Measurements from ENCODE around the gene STPG4. TPM values are rescaled to one million over a fixed set of nuclear protein-coding genes. Genes with fewer than 3 reads are reported as not detected.

STPG4 gene
- total RNA-seq, 4 donors from 2014 or later, result 0.46 to 1.2 (median 0.63) TPM; not detected in 1

DNA sequence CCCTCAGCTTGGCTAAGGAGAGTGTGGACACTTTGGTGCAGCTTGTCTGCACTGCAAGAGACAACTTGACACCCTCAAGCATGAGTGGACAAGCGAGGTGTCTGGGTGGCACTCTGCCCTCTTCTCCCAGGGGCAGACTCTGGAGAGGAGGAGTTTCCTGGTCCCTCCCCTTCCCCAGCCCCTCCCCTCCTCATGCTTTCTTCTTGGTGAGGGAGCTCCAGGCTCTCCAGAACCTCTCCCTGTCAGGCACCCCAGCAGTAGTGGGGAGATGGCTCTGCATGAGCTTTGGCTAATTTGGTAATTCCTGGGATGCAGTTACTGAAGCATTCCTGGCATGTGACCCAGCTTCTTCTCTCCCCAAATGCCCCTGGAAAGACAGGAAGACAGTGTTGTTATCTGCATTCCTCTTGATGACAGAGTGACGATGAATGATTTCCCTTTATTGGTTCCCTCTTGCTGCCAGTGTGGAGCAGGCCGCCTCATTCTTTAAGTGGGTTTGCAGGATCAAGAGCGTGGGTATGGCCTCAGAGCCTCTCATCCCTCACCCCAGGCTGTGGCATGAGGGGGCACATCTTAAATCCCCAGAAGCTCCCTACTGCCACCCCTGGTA, 89.2 kb downstream of the STPG4 start:
- TF ChIP-seq, protein P1, sequence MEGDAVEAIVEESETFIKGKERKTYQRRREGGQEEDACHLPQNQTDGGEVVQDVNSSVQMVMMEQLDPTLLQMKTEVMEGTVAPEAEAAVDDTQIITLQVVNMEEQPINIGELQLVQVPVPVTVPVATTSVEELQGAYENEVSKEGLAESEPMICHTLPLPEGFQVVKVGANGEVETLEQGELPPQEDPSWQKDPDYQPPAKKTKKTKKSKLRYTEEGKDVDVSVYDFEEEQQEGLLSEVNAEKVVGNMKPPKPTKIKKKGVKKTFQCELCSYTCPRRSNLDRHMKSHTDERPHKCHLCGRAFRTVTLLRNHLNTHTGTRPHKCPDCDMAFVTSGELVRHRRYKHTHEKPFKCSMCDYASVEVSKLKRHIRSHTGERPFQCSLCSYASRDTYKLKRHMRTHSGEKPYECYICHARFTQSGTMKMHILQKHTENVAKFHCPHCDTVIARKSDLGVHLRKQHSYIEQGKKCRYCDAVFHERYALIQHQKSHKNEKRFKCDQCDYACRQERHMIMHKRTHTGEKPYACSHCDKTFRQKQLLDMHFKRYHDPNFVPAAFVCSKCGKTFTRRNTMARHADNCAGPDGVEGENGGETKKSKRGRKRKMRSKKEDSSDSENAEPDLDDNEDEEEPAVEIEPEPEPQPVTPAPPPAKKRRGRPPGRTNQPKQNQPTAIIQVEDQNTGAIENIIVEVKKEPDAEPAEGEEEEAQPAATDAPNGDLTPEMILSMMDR (IDR thresholded peaks at IDR 0.05), result no peak
- DNase-seq (ENCODE audit: low spot score) (no peak), ATAC-seq (ENCODE audit: low FRiP score) (no peak)

DNA sequence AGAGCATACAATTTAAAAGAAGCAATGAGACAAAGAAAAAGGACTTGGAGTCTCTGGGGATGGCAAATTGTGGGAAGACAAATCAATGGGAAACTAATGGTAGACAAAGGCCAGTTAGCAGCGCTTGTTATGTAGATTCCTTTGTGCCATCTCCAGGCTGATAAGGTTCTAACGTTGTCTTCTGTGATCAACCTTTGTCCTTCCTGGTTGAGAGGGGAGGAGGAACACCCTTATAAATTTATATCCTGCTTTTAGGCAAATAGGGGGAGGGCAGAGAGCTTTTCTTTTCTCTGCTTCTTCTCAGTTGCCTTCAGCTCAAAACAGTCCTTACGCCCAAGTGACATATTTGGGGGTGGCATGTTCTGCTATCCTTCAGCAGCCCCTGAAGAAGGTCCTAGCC, 89.8 kb downstream of the STPG4 start:
- TF ChIP-seq, protein P1 (IDR thresholded peaks at IDR 0.05), result no peak
- ATAC-seq (ENCODE audit: low FRiP score), result no peak
- DNase-seq (ENCODE audit: low spot score), result no peak

DNA sequence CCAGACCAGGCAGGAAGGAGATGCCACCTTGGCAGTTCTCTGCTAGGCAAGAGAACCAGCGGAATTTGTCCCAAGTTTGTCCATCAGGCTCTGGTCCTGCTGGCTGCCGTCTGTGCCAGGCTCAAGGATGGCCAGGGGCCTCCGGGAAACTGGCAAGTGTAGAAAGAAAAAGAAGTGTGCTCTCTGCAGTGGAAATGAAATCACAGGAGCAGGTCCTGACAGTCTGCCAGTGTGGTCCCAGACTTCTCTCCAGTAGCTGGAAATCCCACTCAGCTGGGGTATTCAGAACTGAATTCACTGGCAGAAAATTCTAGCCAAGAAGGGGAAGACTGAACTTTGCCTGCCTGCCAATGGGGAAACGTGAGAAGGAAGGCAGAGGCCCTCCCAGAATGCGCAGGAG, 91.0 kb downstream of the STPG4 start:
- no peak for ATAC-seq (ENCODE audit: low FRiP score)
- TF ChIP-seq, protein P1 (IDR thresholded peaks at IDR 0.05), result no peak

DNA sequence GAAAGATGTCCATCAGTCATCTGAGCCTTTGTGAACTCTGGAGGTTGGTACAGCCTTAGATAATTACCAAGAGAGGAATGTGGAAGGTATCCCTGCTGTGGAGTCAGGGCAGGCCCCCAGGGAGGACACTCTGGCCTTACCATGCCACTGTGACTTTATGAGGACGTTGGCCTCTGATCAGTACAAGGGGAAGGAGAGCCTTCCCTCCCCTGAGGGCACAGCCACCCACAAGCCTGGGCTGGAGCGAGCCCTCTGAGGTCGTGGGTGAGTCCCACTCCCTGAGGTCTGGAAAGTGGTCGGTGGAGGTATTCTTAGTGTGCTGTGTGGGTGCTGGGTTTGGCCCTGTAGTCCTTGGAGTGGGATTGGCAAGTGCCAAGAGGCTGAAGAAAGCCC, 91.6 kb downstream of the STPG4 start:
- ATAC-seq (ENCODE audit: low FRiP score) (no peak), DNase-seq (ENCODE audit: low spot score) (no peak)
- TF ChIP-seq, protein P1 (IDR thresholded peaks at IDR 0.05), result no peak

More for the DNA sequence above, 91.0 kb downstream of the STPG4 start:
- no peak for DNase-seq (ENCODE audit: low spot score)

DNA sequence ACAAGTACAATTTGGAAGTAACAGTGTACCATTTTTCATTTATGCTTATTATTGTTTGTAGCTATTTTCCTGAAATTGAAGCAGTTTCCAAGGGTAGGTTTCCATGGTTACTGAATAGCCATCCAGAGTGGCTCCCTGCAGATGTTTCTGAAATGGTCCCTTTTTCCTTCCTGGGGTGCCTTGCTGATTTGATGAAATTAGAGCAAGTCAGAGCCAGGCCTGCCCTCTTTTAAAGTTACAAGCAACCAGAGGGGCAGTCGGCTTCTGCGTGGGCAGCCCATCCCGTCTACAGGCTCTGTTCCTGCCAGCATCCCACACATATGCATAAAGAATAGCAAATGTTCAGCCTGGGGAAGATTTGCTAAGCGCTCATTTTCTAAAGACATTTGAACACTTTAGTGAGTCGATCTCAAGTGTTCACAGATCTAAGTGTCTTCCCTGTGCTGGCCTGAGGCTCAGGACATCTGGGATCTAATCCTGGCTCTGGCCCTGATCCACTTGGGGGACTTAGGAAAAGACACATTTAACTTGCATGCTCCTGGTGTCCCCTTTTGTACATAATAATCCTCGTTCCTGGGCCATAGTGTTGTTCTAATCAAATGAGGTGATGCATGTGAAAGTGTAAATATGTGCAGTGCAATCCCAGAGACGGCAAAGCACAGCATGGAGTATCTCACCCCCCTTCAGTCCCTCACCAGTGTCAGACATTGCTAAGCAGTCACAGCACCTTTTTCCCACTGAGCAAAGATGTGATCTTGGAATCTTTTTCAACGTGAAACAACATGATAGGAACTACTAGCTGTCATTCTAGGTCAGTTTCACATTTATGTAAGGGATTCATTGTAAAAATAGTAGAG, 92.2 kb downstream of the STPG4 start:
- ATAC-seq (ENCODE audit: low FRiP score) (no peak), DNase-seq (ENCODE audit: low spot score) (no peak)
- TF ChIP-seq, protein P1 (IDR thresholded peaks at IDR 0.05), result no peak

DNA sequence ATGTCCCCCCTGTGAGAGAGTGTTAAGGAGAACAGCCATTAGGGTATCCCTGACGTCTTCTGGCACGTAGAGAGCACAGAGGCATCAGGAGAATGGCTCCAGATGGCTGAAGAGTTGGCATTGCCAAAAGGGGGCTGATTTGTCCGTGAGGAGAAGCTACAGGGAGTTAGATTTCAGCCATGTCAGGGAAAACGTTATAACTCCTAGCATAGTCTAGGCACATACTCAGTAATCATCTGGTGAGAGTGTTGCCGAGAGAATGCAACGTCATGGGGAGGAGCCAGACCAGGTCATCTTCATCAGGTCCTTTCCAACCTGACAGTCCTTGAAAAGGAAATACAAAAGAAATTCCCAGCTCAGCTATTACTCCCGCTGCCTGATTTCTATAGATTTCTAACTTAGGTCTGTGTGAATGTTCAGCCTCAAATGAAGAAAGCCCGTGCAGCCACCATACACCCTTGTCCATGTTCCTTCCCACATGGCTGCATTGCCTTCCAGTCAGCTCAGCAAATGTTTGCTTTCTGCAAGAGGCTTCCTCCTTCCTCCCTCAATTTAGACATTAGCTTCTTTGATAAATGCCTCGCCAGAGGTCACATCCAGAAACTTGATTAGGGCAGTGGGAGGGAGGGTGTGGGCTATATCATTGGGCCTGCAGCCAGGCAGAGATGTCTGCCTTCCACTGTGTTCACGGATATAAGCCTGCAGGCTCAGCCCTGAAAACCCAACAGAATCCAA, 93.0 kb downstream of the STPG4 start:
- ATAC-seq (ENCODE audit: low FRiP score), result no peak
- TF ChIP-seq, protein P1 (IDR thresholded peaks at IDR 0.05), result no peak
- DNase-seq (ENCODE audit: low spot score), result no peak

Measured in omental fat pad (tissue), 4 donors.